Stimulated activated CD4-positive, alpha-beta T cell treated with anti-CD3 and anti-CD28 coated beads, Interleukin-12 subunit alpha, Interleukin-12 subunit beta, amount 100 ng/mL, for 24 hours (primary cell): Measurements from ENCODE around the gene NAV2.

Experiments
- DNase-seq, 2 experiments: peaks; one replicate each; pipeline ENCODE4 v3.0.0-alpha.2; 2020; ENCODE audit warnings: low read depth in 2 of 2

Gene NAV2

GRCh38 chr11:19744130-19744529 is 31.5 kb downstream of the NAV2 start:
- no peak for DNase-seq

GRCh38 chr11:19746086-19746485 is 33.4 kb downstream of the NAV2 start:
- DNase-seq = no peak

DNA sequence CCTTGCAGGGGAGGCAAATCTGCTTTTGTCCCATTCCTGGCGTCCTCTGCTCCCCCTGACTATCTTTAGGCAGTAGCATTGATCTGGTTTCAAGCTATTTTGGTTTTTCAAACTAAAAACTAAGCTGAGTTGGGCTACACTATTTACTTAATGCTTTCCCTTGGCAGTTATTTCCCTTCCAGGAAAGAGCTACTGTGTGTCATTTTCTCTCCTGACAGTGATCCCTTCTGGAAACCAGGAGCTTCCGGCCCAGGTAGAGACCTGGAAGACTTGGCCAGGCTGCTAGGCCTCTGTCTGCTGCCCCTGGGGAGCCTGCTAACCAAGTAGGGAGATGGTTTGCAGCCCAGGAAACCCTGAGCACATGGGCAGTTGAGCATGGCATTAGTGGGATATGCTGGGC is 35.0 kb downstream of the NAV2 start:
- no peak for DNase-seq

DNA sequence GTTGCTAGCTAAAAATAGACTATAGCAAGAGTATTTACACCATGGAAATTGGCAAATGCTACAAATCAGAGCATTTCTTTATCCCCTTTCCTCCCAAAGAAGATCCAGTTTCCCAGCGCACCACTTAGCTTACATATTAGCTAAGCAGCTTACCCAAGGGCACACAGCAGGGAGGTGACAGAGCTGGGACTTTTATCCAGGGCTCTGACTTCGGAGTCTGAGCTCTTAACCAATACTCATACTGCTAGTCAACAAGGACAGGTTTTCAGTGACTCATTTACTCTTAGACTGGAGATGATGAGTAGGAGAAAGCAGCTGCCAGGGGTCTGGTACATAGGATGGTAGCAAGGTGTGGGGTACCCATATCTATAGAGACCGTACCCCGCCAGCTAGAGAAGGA is 38.4 kb downstream of the NAV2 start:
- no peak for DNase-seq

GRCh38 chr11:19753451-19754106 is 40.9 kb downstream of the NAV2 start:
- DNase-seq = no peak

DNA sequence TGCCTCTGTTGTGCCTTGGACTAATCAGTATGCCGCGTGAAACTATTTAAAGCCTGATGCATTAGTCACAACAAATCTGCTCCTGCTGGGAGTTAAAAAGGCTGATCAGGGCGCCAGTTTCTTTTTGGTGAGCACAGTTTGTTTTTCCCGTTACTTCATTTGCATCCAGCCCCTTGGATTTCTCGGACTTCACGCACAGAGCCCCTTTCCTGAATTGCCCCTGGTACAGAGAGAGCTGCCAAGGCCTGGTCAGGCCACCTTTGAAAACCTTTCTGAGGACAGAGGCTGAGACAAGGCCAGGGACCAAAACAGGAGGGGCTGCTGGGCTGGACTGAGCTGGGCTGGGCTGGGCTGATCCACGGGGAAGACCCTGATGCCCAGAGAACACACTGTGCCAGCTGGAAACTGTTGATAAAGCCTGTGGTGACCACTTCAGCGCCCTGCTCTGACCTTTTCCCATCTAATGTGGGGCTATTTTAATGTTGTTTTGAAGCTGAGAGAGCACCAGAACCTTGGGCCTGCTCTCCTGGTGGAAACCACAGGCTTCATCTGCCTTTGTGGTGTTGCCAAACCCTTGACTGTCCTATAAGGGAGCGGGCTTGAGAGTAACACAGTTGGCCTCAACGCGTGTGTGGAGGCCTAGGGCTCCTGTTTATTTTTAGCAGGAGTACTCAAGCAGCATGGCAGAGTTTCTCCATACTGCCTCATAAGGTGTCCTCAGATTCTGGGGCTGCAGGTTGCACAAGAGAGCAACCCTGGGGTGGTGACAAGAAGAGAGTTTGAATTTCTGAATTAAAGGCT is 44.2 kb downstream of the NAV2 start:
- DNase-seq = no peak

- DNase-seq = no peak
Measured at GRCh38 chr11:19759389-19759788, 46.8 kb downstream of the NAV2 start.

DNA sequence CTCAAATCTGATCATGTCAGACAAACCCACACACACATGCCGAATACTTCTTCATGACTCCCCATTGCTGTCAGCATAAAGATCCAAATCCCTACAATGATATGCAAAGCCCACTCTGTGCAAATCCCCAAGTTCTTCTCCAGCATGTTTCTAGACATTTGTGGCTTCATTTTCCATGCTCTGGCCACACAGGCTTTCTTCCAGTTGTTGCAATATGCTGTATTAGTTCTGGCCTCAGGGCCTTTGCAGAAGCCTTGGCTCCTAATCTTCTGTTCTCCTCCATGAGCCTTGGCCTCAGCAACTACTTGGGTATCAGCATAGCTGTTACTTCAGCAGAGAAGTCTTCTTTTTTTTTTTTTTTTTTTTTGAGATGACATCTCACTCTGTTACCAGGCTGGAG is 49.6 kb downstream of the NAV2 start:
- no peak for DNase-seq

DNA sequence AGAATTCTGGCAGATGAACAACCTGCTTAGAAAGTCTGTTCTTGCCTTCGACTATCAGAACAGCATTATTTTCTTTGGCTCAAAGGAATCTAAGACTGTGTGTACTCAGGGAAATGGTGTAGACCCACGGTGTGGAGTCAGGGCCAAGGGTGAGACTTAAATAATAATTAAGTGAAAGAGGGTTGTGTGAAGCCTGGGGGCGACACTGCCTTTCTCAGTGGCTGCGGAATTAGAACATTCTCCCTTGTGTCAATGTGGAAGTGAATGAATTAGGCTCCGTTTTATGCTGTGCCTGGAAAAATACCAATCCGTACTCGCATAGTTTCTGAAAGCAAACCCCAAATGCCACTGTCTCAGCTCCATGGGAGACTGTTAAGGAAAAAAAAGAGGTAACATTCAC is 50.7 kb downstream of the NAV2 start:
- no peak for DNase-seq

DNA sequence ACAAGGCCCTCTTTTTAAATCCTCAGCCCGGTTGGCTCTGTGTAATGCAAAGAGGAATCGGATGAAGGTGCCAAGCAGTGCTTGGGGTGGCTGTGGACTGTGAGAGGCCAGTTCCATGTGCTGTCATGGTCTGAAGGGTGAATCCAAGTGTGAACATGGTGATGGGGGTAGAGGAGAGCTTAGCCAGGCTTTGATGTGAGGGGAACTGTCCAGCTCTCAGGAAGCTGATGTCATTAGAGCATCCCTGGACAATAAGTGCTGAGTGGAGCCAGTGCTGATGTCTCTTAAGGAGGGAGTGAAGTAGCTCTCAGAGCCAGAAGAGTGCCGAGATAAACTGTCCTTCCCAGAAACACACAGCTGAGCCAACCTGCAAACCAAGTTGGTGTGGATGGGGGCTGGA is 53.6 kb downstream of the NAV2 start:
- DNase-seq = no peak

DNA sequence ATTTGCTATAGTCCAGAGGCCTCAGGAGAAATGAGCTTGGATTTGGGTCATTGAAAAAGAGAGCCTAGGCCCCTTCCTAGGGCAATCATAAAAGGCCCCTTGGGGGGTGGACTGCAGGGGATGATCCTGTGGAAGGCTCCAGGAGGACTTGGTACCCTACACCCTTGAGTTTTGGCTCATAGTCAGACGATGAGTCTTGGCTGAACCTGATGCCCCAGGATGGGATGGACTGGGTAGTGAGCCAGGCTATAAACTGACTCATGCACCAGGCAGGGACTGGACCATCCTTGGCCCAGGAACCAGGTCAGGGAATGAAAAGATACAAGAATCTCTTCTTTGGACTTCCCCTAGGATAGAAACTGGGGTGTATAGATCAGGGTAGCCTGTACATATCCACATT is 54.2 kb downstream of the NAV2 start:
- DNase-seq = no peak

GRCh38 chr11:19767627-19768151 is 55.1 kb downstream of the NAV2 start:
- no peak for DNase-seq

GRCh38 chr11:19768197-19768596 is 55.6 kb downstream of the NAV2 start:
- DNase-seq = no peak

DNA sequence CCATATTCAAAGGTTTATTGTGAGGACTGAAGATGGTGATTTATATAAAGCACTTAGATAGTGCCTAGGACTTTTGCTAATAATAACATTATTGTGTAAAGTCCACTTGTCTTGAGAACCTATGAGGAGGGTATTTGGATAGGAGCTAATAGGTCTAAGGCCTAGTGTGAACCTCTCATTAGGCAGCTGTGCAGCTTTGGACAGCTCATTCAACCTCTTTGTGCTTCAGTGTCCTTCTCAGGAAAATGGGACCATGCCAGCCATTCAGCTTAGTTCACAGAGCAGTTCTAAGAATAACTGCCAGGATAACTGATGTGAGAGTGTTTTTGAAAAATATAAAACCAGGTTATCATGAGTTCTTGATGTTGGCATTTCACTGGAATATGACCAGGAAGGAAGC is 56.2 kb downstream of the NAV2 start:
- DNase-seq = no peak

DNA sequence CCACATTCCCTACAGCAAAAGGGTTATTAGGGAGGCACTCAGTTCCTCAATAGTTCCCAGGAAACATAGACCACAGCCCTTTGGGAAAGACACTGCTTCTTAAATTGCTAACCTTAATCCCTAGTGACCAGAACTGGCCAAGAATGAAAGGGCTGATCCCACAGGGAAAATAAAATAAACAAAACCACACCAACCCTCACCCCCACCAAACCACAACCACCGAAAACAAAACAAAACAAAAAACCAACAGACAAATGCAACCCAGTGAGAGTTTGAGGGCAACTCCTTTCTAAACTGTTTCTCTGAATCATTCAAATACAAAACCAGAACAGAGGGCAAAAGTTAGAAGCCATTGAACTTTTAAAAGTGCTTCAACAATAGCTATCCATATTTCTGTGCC is 57.2 kb downstream of the NAV2 start:
- DNase-seq = no peak

DNA sequence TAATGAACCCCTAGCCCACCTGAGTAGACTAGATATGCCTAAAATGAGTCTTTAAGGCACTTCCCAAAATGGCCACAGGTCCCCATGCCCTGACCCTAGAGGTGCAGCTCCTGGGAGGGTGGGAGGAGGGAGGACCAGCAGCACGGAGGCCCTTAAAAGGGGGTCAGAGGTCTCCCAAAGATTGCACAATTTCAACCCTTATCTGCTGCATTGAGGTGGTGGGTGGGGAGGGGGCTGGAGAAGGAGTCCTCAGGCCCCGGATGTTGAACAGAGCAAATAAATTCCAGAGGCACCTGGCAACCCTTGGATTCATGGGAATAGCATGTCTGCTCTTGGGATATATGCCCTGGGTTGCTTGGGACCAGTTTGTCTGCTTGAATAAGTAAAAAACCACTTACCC is 57.6 kb downstream of the NAV2 start:
- no peak for DNase-seq

DNA sequence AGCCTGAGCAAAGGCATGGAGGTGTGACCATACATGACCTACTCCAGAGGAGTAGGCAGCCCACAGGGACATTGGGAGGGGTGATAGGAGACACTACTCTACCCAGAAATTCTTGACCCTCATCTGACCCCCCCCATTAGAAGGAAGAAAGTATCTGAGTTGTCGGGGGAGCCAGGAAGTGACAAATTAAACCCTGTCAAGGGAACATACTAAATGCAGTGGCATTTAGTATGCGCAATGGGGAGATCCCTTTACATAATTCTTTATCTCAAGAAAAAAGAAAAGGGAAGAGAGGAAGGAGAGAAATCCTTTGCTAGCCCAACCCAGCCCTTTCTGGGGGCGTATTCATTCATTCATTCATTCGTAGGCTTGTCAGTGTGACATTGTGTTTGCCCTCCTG is 58.8 kb downstream of the NAV2 start:
- DNase-seq = no peak

DNA sequence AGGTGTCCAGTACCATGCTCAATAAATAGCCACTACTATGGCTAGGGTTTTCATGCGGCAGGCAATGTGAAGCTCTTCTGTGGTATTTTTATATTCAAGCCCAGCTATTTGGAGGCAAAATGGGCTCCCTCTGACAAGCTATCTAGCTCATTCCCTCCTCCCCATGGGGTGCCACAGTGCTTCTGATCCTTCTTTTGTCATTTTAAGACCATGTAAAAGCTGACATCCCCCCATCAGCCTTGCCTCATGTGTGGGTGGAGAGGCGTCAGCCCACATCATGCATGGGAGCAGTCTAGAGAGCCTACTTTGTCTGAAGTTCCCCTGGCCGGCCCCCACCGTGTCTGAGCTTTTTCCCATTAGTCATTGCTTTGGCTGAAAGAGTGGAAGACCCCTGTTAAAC is 59.8 kb downstream of the NAV2 start:
- DNase-seq = no peak

DNA sequence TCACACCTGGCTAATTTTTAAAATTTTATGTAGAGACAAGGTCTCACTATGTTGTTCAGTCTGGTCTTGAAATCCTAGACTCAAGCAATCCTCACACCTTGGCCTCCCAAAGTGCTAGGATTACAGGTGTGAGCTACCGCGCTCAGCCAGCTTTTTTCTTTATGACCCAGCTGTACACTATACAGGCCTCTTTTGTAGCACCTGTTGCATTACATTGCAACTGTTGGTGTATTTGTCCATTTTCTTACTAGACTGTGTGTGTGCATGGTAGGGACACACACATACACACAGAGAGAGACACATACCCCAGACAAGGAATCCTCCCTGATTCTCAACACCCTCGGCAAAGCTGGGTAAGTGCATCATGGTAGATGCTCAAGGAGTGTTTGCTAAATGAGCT is 61.7 kb downstream of the NAV2 start:
- DNase-seq = no peak

GRCh38 chr11:19774817-19775580 is 62.4 kb downstream of the NAV2 start:
- DNase-seq = no peak

- no peak for DNase-seq
Measured at GRCh38 chr11:19775622-19776021, 63.0 kb downstream of the NAV2 start.

- DNase-seq = no peak
Measured at GRCh38 chr11:19777039-19777376, 64.4 kb downstream of the NAV2 start.
